HL-60 (cell line): Measurements from ENCODE around the gene STAT1.

ENCODE experiments used
- DNase-seq, 2 experiments: peaks; one replicate each; pipeline ENCODE4 v3.0.0-alpha.2; 2010 to 2020; ENCODE audit warnings: low read depth in 1 of 2, low spot score in 1 of 2
- H3K27ac ChIP-seq: fragments of 250-450 bp; sonication (Bioruptor Pico); replicated peaks from 2 replicates; pipeline ENCODE4 v1.5.1; 2020; ENCODE audit warnings: mild to moderate bottlenecking, moderate library complexity
- H3K27me3 ChIP-seq: fragments of 250-450 bp; sonication (Bioruptor Pico); 2 replicates; pipeline ENCODE4 v1.5.1; 2021; ENCODE audit warnings: mild to moderate bottlenecking, moderate library complexity; ENCODE audit not compliant: insufficient read depth, poor library complexity, severe bottlenecking
- H3K4me3 ChIP-seq: replicated peaks from 2 replicates; pipeline ENCODE4 v1.5.1; 2011; ENCODE audit warnings: mild to moderate bottlenecking, control low read depth, low read length; ENCODE audit not compliant: insufficient read depth
- CTCF ChIP-seq: IDR thresholded peaks from one replicate; pipeline ENCODE4 v1.5.1; 2011; ENCODE audit warnings: low read length, control low read depth, inconsistent platforms; ENCODE audit not compliant: insufficient read depth
- GABPA ChIP-seq: IDR thresholded peaks from 2 replicates; pipeline ENCODE4 v1.6.1; 2012; ENCODE audit warnings: low read depth
- POLR2AphosphoS5 ChIP-seq: IDR thresholded peaks from 2 replicates; pipeline ENCODE4 v1.6.1; 2012; ENCODE audit warnings: low read depth
- REST ChIP-seq: IDR thresholded peaks from 2 replicates; pipeline ENCODE4 v1.6.1; 2012; ENCODE audit warnings: low read depth; ENCODE audit not compliant: insufficient replicate concordance
- SPI1 ChIP-seq: IDR thresholded peaks from 2 replicates; pipeline ENCODE4 v1.6.1; 2012; ENCODE audit warnings: low read depth, mild to moderate bottlenecking, borderline replicate concordance

STAT1 gene

GRCh38 chr2:190942697-190943096, 71.3 kb downstream of the STAT1 start:
- TF ChIP-seq GABPA, result no peak
- TF ChIP-seq SPI1, result no peak
- no peak for TF ChIP-seq CTCF
- no peak for TF ChIP-seq POLR2AphosphoS5
- no peak for TF ChIP-seq REST
- DNase-seq, result no peak
- H3K27me3 ChIP-seq, result no peaks in the 10 kb centered on the region
- H3K4me3 ChIP-seq, result no peak overlapping the region
- no peak overlapping the region for H3K27ac ChIP-seq

GRCh38 chr2:190941571-190941970, 72.4 kb downstream of the STAT1 start:
- Histone ChIP-seq H3K4me3 (no peak overlapping the region), H3K27me3 (no peaks in the 10 kb centered on the region), H3K27ac (no peak overlapping the region)
- no peak for DNase-seq
- TF ChIP-seq REST, result no peak
- TF ChIP-seq POLR2AphosphoS5, result no peak
- TF ChIP-seq GABPA, result no peak
- TF ChIP-seq CTCF, result no peak
- TF ChIP-seq SPI1, result no peak

- H3K27ac ChIP-seq, result no peak overlapping the region
- H3K27me3 ChIP-seq, result no peaks in the 10 kb centered on the region
- DNase-seq, result no peak
- no peak for TF ChIP-seq CTCF
- H3K4me3 ChIP-seq, result no peak overlapping the region
Measured at GRCh38 chr2:190940454-190940853, 73.5 kb downstream of the STAT1 start.

- Histone ChIP-seq H3K4me3 (no peak overlapping the region), H3K27me3 (no peaks in the 10 kb centered on the region), H3K27ac (no peak overlapping the region)
- TF ChIP-seq SPI1 (no peak), GABPA (no peak), CTCF (no peak), REST (no peak), POLR2AphosphoS5 (no peak)
- DNase-seq, result no peak
Measured at GRCh38 chr2:190938771-190939335, 75.1 kb downstream of the STAT1 start.
